AG09309 (cell line): ENCODE measurements around the gene PCDHGA5.
A peak's percentile ranks its signal among the peaks of the same experiment; 100 is the strongest.
"Not testable (repeated sequence)": the region's sequence is repeated elsewhere in the genome, so short reads cannot be mapped to it uniquely, and the experiment has no call there.

Experiments
- DNase-seq: peaks from one replicate; pipeline ENCODE4 v3.0.0-alpha.2; 2010; ENCODE audit warnings: low read depth
- H3K4me3 ChIP-seq: 2 replicates; pipeline ENCODE4 v1.5.1; 2011; ENCODE audit warnings: mild to moderate bottlenecking, low read depth, low read length, moderate library complexity; ENCODE audit not compliant: control insufficient read depth
- TF ChIP-seq, protein P1 (sequence below): IDR thresholded peaks from 2 replicates; pipeline ENCODE4 v1.5.1; 2011; ENCODE audit warnings: mild to moderate bottlenecking, low read depth, low read length, inconsistent platforms; ENCODE audit not compliant: insufficient read depth, control insufficient read depth; ENCODE audit errors: missing control alignments

Gene PCDHGA5

GRCh38 chr5:141363952-141364660 lies at the start of gene PCDHGA5:
TSS of gene PCDHGA5 (plus strand) at chr5:141364162. CDS start at chr5:141364331, 169 bp downstream.
- TF ChIP-seq, protein P1, sequence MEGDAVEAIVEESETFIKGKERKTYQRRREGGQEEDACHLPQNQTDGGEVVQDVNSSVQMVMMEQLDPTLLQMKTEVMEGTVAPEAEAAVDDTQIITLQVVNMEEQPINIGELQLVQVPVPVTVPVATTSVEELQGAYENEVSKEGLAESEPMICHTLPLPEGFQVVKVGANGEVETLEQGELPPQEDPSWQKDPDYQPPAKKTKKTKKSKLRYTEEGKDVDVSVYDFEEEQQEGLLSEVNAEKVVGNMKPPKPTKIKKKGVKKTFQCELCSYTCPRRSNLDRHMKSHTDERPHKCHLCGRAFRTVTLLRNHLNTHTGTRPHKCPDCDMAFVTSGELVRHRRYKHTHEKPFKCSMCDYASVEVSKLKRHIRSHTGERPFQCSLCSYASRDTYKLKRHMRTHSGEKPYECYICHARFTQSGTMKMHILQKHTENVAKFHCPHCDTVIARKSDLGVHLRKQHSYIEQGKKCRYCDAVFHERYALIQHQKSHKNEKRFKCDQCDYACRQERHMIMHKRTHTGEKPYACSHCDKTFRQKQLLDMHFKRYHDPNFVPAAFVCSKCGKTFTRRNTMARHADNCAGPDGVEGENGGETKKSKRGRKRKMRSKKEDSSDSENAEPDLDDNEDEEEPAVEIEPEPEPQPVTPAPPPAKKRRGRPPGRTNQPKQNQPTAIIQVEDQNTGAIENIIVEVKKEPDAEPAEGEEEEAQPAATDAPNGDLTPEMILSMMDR = peak; percentile 27
- H3K4me3 ChIP-seq = peak within 1 kb of the TSS; percentile 18
- no peak for DNase-seq

- DNase-seq, H3K4me3 ChIP-seq: not testable (repeated sequence)
These were observed 47.0 kb upstream of the PCDHGA5 start for GRCh38 chr5:141316963-141317362.

DNA sequence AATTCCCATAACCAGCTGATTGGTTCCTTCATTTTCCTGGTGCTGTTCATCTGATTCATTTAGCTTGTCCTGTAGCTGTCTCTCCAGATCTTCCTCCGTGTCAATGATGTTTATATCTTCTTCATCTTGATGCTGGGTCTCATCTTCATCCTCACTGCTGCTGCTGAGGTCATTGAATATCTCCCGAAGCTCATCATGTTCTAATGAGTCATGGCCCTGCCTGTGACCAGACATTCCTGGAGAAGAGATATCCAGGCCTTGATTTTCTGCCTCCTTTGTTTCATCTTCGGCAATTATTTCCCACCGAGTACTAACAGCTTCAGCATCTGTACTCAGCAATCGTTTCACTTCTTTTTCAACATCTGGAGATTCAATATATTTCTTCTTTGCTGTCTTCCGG lies 44.8 kb upstream of the PCDHGA5 start:
- TF ChIP-seq, protein P1 = no peak
- H3K4me3 ChIP-seq = no peak overlapping the region
- DNase-seq = no peak

DNA sequence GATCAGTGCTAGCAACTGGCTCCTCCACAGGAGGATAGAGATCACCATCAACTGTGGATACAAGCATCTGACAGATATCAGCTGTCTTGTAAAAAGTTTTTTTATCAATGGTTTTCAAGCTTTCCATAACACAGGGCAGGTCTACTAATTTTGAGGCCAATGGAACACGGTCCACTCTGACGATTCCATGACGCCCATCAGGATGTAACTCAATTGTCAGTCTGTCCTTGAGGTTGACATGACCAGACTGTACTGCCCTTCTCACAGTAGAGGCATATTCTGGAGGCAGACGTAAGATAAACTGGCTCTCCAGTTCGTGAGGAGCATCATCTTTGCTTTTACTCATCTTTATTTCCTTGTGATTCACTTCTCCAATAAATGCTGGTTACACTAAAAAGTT lies 44.3 kb upstream of the PCDHGA5 start:
- TF ChIP-seq, protein P1 = no peak
- peak overlapping the region; percentile 78 for H3K4me3 ChIP-seq
- no peak for DNase-seq

DNA sequence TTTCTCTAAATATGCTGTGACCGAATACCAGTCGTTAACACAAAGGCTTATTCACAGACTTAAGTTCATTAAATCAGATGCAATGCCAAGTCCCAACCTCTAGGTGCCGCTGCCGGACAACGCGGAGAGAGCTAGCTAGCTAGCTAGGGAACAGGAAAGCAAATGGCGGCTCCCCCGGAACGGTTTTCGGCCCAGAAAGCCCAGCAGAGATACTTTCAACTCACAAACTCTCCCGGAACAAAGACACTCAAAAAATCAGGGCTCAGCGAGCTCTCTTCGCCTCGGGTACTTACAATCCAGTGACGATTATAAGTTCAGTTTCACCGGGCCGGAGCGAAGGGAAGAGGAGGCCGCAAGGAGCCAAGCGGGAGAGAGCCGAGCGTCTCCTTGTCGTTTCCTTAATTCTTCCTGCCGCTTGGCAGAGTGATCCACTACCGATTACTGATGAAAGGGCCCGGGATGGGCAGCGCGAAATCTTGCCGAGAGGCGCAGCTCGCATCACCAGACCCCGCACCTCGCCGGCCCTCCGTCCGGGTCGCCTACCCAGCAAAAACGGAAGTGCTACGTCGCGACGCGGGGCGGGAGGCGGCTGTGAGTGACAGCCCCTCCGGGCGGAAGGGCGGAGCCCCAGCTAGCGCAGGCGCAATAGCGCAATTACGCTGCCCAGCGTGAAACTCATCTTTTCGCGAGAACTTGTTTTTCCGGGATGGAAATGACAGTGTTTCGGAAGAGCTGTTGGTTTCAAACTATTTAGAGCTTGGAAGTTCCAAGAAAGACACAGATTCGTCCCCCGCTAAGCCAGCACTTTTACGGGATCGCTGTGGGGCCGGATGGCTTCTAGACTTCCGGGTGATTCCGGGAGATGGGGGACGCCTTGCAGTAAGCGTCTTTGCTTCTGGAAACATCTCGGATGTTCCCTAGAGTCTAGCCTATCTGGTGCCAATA lies 43.5 kb upstream of the PCDHGA5 start, which contains the start of gene TAF7:
Gene TAF7, minus strand, starts transcription at position 560 of the 945 bp plus-strand sequence. CDS start 740 bp downstream, outside the sequence.
- TF ChIP-seq, protein P1 = peak; percentile 82
- H3K4me3 ChIP-seq = peak within 1 kb of the TSS; percentile 78

DNA sequence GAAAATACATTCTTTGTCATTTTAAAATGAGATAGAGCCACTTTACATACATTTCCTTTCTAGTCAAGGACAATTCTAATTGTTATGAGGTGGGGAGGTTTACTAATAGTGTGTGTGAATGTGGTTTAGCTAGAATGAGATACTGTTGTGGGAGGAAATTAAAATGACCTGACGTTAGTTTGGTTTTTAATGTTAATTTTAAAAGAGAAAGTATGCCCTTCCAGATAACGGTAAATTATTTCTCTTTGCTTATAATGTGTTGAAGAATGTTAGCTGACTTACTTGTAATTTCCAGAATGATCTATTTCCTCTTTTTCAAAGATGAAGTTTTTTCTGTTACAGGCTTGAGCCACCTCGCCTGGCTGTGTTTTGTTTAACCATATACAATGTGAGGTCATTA lies 41.7 kb upstream of the PCDHGA5 start:
- DNase-seq = no peak
- TF ChIP-seq, protein P1 = no peak
- no peak overlapping the region for H3K4me3 ChIP-seq

More for the DNA sequence above, 43.5 kb upstream of the PCDHGA5 start, which contains the start of gene TAF7:
- peak; percentile 77 for DNase-seq
